Measurements from ENCODE around the gene IL16. TPM values are rescaled to one million over a fixed set of nuclear protein-coding genes. Genes with fewer than 3 reads are reported as not detected.

The IL16 gene
- total RNA-seq, 4 donors from 2014 or later: 13.5 to 34.9 (median 19.8) TPM

DNA sequence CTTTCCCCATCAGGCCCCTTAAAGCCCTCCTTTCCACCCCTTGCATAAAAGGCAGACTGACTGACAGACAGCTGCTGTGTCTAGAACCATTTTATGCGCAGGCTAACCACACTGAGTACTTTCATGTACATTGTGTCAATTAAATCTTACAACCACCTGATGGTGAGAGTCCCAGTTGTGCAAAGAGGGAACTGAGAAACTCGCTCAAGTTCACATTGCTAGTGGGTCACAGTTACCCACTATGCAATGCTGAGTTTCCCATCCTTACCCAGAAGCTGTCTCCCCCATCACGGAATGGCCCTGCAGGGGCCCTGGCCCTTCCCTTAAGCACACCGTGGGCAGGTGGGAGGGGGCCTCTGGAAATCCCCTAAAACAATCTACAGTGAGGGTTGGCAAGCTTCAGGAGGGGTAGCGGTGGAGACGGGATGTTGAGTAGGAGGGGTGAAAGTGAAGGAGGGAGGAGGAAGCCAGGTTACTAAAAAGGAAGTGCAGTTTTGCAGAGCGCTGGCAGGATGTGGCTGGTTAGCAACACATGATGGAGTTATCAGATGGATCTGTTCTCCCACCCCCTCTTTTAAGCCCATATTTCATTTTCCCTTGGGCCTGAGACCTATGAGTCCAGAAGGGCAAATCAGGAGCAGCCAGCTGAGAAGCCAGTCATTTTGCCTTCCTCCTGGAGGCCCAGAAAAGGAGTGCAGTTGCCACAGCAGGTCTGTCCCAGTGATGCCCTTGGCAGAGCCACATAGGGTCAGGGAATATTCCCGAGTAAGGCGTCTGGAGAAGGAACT is 97.2 kb downstream of the IL16 start:
- intact Hi-C loops (cut with DNase I): no loop called here
- DNase-seq (ENCODE audit: extremely low spot score): no peak
- Histone ChIP-seq H3K9me3 (no peaks in the 10 kb centered on the region), H3K27ac (replicated peaks in 1 of 4) (no peak overlapping the region), H3K36me3 (peaks cover 0 to 25% (median 2%) of the 10 kb centered on the region in 4 donors), H3K27me3 (peaks cover 0 to 4% (median 0%) of the 10 kb centered on the region in 4 donors), H3K4me3 (no peak overlapping the region), H3K4me1 (peaks cover 14 to 49% (median 22%) of the 10 kb centered on the region in 4 donors)
- WGBS: 65% methylated on average over 7 of the region's 9 CpGs
- TF ChIP-seq, protein P1, sequence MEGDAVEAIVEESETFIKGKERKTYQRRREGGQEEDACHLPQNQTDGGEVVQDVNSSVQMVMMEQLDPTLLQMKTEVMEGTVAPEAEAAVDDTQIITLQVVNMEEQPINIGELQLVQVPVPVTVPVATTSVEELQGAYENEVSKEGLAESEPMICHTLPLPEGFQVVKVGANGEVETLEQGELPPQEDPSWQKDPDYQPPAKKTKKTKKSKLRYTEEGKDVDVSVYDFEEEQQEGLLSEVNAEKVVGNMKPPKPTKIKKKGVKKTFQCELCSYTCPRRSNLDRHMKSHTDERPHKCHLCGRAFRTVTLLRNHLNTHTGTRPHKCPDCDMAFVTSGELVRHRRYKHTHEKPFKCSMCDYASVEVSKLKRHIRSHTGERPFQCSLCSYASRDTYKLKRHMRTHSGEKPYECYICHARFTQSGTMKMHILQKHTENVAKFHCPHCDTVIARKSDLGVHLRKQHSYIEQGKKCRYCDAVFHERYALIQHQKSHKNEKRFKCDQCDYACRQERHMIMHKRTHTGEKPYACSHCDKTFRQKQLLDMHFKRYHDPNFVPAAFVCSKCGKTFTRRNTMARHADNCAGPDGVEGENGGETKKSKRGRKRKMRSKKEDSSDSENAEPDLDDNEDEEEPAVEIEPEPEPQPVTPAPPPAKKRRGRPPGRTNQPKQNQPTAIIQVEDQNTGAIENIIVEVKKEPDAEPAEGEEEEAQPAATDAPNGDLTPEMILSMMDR (IDR thresholded peaks at IDR 0.05): no peak
- TF ChIP-seq POLR2AphosphoS5 (IDR thresholded peaks at IDR 0.05) (no peak), EP300 (IDR thresholded peaks at IDR 0.05) (no peak), POLR2A (IDR thresholded peaks at IDR 0.05; ENCODE audit: low read depth) (no peak)

DNA sequence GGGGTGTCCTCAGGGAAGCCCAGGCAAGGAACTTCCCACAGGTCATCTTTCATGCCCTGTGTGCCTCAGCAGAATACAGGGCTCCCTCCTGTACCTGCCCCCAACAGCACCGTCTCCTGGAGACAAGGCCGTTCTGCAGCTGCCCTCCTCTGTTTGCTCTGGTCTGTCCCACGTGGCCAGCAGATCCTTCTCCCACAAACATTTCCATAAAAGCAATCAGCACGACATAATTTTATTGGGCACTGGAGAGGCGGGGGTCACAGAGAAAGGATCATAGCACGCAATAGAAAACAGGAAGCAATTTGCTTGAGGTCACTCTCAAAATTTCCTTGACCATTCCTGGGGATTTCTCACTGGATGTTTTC is 97.8 kb downstream of the IL16 start:
- Histone ChIP-seq H3K9me3 (no peaks in the 10 kb centered on the region), H3K36me3 (peaks cover 0 to 30% (median 2%) of the 10 kb centered on the region in 4 donors), H3K27ac (replicated peaks in 1 of 4) (no peak overlapping the region), H3K4me3 (no peak overlapping the region), H3K4me1 (peaks cover 14 to 51% (median 22%) of the 10 kb centered on the region in 4 donors), H3K27me3 (peaks cover 0 to 5% (median 0%) of the 10 kb centered on the region in 4 donors)
- intact Hi-C loops (cut with DNase I): no loop called here
- DNase-seq (ENCODE audit: extremely low spot score): no peak
- WGBS: 65% methylated on average over 6 of the region's 6 CpGs
- TF ChIP-seq POLR2AphosphoS5 (IDR thresholded peaks at IDR 0.05): no peak
- no peak for TF ChIP-seq EP300 (IDR thresholded peaks at IDR 0.05)
- TF ChIP-seq, protein P1 (IDR thresholded peaks at IDR 0.05): no peak
- TF ChIP-seq POLR2A (IDR thresholded peaks at IDR 0.05; ENCODE audit: low read depth): no peak

DNA sequence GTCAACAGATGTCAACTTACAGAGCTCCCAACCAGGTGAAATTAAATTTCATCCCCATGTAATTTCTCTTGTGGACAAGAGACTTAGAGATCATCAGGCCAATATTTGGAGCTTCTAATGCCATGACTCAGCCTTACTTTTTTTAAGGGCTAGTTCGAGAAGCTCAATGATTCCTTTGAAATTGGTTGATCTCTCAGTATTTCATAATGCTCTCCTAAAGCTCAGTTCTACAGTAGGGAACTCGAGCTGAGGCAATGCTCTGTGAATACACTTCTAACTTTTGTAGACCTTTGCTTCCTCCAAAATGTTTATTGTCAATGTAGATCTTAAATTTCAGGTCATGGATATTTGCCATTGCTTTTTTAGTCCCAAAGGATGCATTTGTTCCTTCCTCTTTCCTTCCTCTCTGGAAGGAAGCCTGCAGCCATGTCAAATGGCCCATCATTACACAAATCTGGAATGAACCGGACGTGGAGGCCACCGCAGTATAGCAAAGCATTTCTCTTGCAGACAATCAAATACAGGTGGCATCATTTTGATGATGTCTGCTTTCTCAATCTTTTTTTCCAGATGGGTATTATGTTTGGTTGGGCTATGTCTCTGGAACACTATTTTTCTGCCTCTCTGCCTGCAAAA is 98.9 kb downstream of the IL16 start:
- Histone ChIP-seq H3K27ac (replicated peaks in 1 of 4) (peak overlapping the region in 2 of 4 donors; percentile 57 to 58), H3K36me3 (peaks cover 0 to 37% (median 6%) of the 10 kb centered on the region in 4 donors), H3K27me3 (peaks cover 0 to 9% (median 0%) of the 10 kb centered on the region in 4 donors), H3K4me3 (no peak overlapping the region), H3K9me3 (no peaks in the 10 kb centered on the region), H3K4me1 (peaks cover 14 to 54% (median 22%) of the 10 kb centered on the region in 4 donors)
- no peak for DNase-seq (ENCODE audit: extremely low spot score)
- TF ChIP-seq POLR2AphosphoS5 (IDR thresholded peaks at IDR 0.05): no peak
- TF ChIP-seq, protein P1 (IDR thresholded peaks at IDR 0.05): no peak
- TF ChIP-seq POLR2A (IDR thresholded peaks at IDR 0.05; ENCODE audit: low read depth): no peak
- TF ChIP-seq EP300 (IDR thresholded peaks at IDR 0.05): no peak
- intact Hi-C loops (cut with DNase I): no loop called here
- WGBS: 67% methylated on average over 5 of the region's 5 CpGs

DNA sequence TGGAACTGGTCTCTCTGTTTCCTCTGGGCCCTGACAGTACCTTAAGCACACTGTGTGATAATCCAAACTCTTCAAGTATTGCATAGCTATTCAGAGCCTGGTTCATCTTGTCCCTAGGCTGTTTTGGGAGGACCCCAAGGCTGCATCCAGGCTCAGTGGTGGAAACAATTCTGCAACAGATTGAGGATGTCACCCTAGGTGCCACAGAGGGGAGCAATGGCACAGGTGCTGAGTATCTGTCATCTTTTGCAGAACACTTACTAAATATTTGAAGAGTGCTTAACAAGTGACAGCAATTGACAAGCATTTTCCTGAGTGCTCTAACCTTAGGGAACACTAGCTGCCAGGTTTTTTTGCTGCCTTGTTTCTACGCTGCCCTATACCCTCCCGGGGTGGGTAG is 99.5 kb downstream of the IL16 start:
- H3K27me3 ChIP-seq: peaks cover 0 to 9% (median 0%) of the 10 kb centered on the region in 4 donors
- H3K4me3 ChIP-seq: peak overlapping the region in 1 of 4 donors; percentile 23
- 82% methylated on average over 2 of the region's 2 CpGs for WGBS
- DNase-seq (ENCODE audit: extremely low spot score): no peak
- H3K27ac ChIP-seq (replicated peaks in 1 of 4): peak overlapping the region; percentile 25 to 58 (median 46)
- H3K36me3 ChIP-seq: peaks cover 0 to 40% (median 8%) of the 10 kb centered on the region in 4 donors
- TF ChIP-seq, protein P1 (IDR thresholded peaks at IDR 0.05): no peak
- TF ChIP-seq POLR2AphosphoS5 (IDR thresholded peaks at IDR 0.05) (no peak), EP300 (IDR thresholded peaks at IDR 0.05) (no peak), POLR2A (IDR thresholded peaks at IDR 0.05; ENCODE audit: low read depth) (no peak)
- no peaks in the 10 kb centered on the region for H3K9me3 ChIP-seq
- intact Hi-C loops (cut with DNase I): no loop called here
- H3K4me1 ChIP-seq: peaks cover 14 to 54% (median 25%) of the 10 kb centered on the region in 4 donors
